HL-60 (cell line): ENCODE data around the gene TMEM184A.

Experiments used
- CTCF ChIP-seq: IDR thresholded peaks from one replicate; pipeline ENCODE4 v1.5.1; 2011; ENCODE audit warnings: low read length, control low read depth, inconsistent platforms; ENCODE audit not compliant: insufficient read depth
- GABPA ChIP-seq: IDR thresholded peaks from 2 replicates; pipeline ENCODE4 v1.6.1; 2012; ENCODE audit warnings: low read depth
- POLR2AphosphoS5 ChIP-seq: IDR thresholded peaks from 2 replicates; pipeline ENCODE4 v1.6.1; 2012; ENCODE audit warnings: low read depth
- REST ChIP-seq: IDR thresholded peaks from 2 replicates; pipeline ENCODE4 v1.6.1; 2012; ENCODE audit warnings: low read depth; ENCODE audit not compliant: insufficient replicate concordance
- SPI1 ChIP-seq: IDR thresholded peaks from 2 replicates; pipeline ENCODE4 v1.6.1; 2012; ENCODE audit warnings: low read depth, mild to moderate bottlenecking, borderline replicate concordance

DNA sequence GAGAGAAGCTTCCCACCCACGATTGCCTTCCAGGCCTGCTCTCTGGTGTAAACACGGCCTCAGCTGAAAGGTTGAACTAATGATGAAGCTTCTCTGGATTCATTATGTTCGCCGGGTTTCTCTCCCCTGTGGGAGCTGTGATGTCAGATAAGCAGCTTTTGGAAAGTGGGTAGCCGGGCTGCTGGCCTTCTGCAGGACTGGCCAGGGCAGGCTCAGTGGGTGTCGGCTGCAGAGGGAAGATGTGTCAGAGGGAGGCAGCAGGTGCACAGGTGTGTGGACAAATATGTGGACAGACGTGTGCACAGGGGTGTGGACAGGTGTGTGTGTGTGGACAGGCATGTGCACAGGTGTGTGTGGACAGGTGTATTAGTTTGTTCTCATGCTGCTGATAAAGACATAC, 42.3 kb upstream of the TMEM184A start:
- TF ChIP-seq CTCF (no peak), REST (no peak), POLR2AphosphoS5 (no peak), SPI1 (no peak), GABPA (no peak)
